ENCODE data around the gene GRB7.

The GRB7 gene

GRCh38 chr17:39701784-39702422 is 35.8 kb upstream of the GRB7 start:
- no peak overlapping the region for H2BK120ac ChIP-seq (ENCODE audit: low read depth, low read length)
- no peak for DNase-seq (ENCODE audit: low spot score)
- H3K4me1 ChIP-seq (ENCODE audit: control insufficient read depth in 2 of 2, insufficient read depth in 1 of 2, low read depth in 1 of 2, low read length in 2 of 2): peaks cover 10 to 34% of the 10 kb centered on the region in 2 donors
- no peak overlapping the region for H4K91ac ChIP-seq (ENCODE audit: low read depth, low read length, poor library complexity)
- no peak overlapping the region for H3K18ac ChIP-seq (ENCODE audit: low read length)
- peak overlapping the region in 1 of 2 donors; percentile 80 for H3K4me3 ChIP-seq (ENCODE audit: low read length in 2 of 2)
- no peak overlapping the region for H3K4ac ChIP-seq (ENCODE audit: low read length)
- no peak overlapping the region for H2BK5ac ChIP-seq (ENCODE audit: low read length)
- H3K23ac ChIP-seq (ENCODE audit: low read depth, low read length, poor library complexity): no peak overlapping the region
- no peak overlapping the region for H3K4me2 ChIP-seq (ENCODE audit: insufficient read depth, low read length, poor library complexity, severe bottlenecking)
- H4K8ac ChIP-seq (ENCODE audit: low read depth, low read length): no peak overlapping the region
- no peak overlapping the region for H3K9ac ChIP-seq (ENCODE audit: low read depth, low read length, poor library complexity)
- no peak overlapping the region for H2AK5ac ChIP-seq (ENCODE audit: low read depth, low read length)
- no peak overlapping the region for H2AFZ ChIP-seq (ENCODE audit: low read length)
- H2BK15ac ChIP-seq (ENCODE audit: low read length): no peak overlapping the region
- no peaks in the 10 kb centered on the region for H3K27me3 ChIP-seq (ENCODE audit: control insufficient read depth in 3 of 3, insufficient read depth in 3 of 3, low read depth in 1 of 3, low read length in 3 of 3)
- peaks cover 4 to 26% of the 10 kb centered on the region in 2 donors for H3K36me3 ChIP-seq (replicated peaks in 1 of 2; ENCODE audit: control insufficient read depth in 2 of 2, insufficient read depth in 2 of 2, low read length in 2 of 2)
- H3K9me3 ChIP-seq (replicated peaks in 1 of 2; ENCODE audit: control insufficient read depth in 2 of 2, insufficient read depth in 1 of 2, low read depth in 1 of 2, low read length in 2 of 2): no peaks in the 10 kb centered on the region
- H3K27ac ChIP-seq (replicated peaks; ENCODE audit: low read length): peak overlapping the region; percentile 5
- peaks cover 22% of the 10 kb centered on the region for H3K79me1 ChIP-seq (ENCODE audit: low read depth, low read length)
- WGBS, 2 donors (ENCODE audit: extremely low coverage in 2 of 2, insufficient read length in 2 of 2, insufficient replicate concordance in 1 of 2): no CpG with 5 or more reads among the region's 4 CpGs
- H3K14ac ChIP-seq (ENCODE audit: low read length): no peak overlapping the region
- H2BK12ac ChIP-seq (ENCODE audit: low read length): no peak overlapping the region

GRCh38 chr17:39702901-39703893 is 34.5 kb upstream of the GRB7 start:
- peak overlapping the region; percentile 46 for H3K9ac ChIP-seq (ENCODE audit: low read depth, low read length, poor library complexity)
- H2AK5ac ChIP-seq (ENCODE audit: low read depth, low read length): peak overlapping the region; percentile 35
- no peaks in the 10 kb centered on the region for H3K9me3 ChIP-seq (replicated peaks in 1 of 2; ENCODE audit: control insufficient read depth in 2 of 2, insufficient read depth in 1 of 2, low read depth in 1 of 2, low read length in 2 of 2)
- no peak overlapping the region for H3K4me2 ChIP-seq (ENCODE audit: insufficient read depth, low read length, poor library complexity, severe bottlenecking)
- H3K18ac ChIP-seq (ENCODE audit: low read length): peak overlapping the region; percentile 85
- peaks cover 10 to 34% of the 10 kb centered on the region in 2 donors for H3K4me1 ChIP-seq (ENCODE audit: control insufficient read depth in 2 of 2, insufficient read depth in 1 of 2, low read depth in 1 of 2, low read length in 2 of 2)
- peaks cover 23% of the 10 kb centered on the region for H3K79me1 ChIP-seq (ENCODE audit: low read depth, low read length)
- no peak overlapping the region for H3K23ac ChIP-seq (ENCODE audit: low read depth, low read length, poor library complexity)
- H3K4ac ChIP-seq (ENCODE audit: low read length): no peak overlapping the region
- H2BK120ac ChIP-seq (ENCODE audit: low read depth, low read length): no peak overlapping the region
- no peak overlapping the region for H4K8ac ChIP-seq (ENCODE audit: low read depth, low read length)
- peak overlapping the region; percentile 0 for H2BK5ac ChIP-seq (ENCODE audit: low read length)
- H3K36me3 ChIP-seq (replicated peaks in 1 of 2; ENCODE audit: control insufficient read depth in 2 of 2, insufficient read depth in 2 of 2, low read length in 2 of 2): peaks cover 13 to 39% of the 10 kb centered on the region in 2 donors
- no peak overlapping the region for H4K91ac ChIP-seq (ENCODE audit: low read depth, low read length, poor library complexity)
- H2BK12ac ChIP-seq (ENCODE audit: low read length): no peak overlapping the region
- H3K27me3 ChIP-seq (ENCODE audit: control insufficient read depth in 3 of 3, insufficient read depth in 3 of 3, low read depth in 1 of 3, low read length in 3 of 3): no peaks in the 10 kb centered on the region
- H3K27ac ChIP-seq (replicated peaks; ENCODE audit: low read length): peak overlapping the region; percentile 26
- no peak overlapping the region for H2AFZ ChIP-seq (ENCODE audit: low read length)
- no CpG with 5 or more reads among the region's 12 CpGs for WGBS, 2 donors (ENCODE audit: extremely low coverage in 2 of 2, insufficient read length in 2 of 2, insufficient replicate concordance in 1 of 2)
- DNase-seq (ENCODE audit: low spot score): no peak
- no peak overlapping the region for H2BK15ac ChIP-seq (ENCODE audit: low read length)
- no peak overlapping the region for H3K4me3 ChIP-seq (ENCODE audit: low read length in 2 of 2)
- H3K14ac ChIP-seq (ENCODE audit: low read length): no peak overlapping the region

- H2AFZ ChIP-seq (ENCODE audit: low read length): no peak overlapping the region
- H3K23ac ChIP-seq (ENCODE audit: low read depth, low read length, poor library complexity): no peak overlapping the region
- H4K91ac ChIP-seq (ENCODE audit: low read depth, low read length, poor library complexity): no peak overlapping the region
- no CpG with 5 or more reads among the region's 5 CpGs for WGBS, 2 donors (ENCODE audit: extremely low coverage in 2 of 2, insufficient read length in 2 of 2, insufficient replicate concordance in 1 of 2)
- no peak overlapping the region for H3K18ac ChIP-seq (ENCODE audit: low read length)
- DNase-seq (ENCODE audit: low spot score): no peak
- peaks cover 20 to 46% of the 10 kb centered on the region in 2 donors for H3K36me3 ChIP-seq (replicated peaks in 1 of 2; ENCODE audit: control insufficient read depth in 2 of 2, insufficient read depth in 2 of 2, low read length in 2 of 2)
- H2BK15ac ChIP-seq (ENCODE audit: low read length): no peak overlapping the region
- H4K8ac ChIP-seq (ENCODE audit: low read depth, low read length): no peak overlapping the region
- no peak overlapping the region for H3K9ac ChIP-seq (ENCODE audit: low read depth, low read length, poor library complexity)
- no peaks in the 10 kb centered on the region for H3K27me3 ChIP-seq (ENCODE audit: control insufficient read depth in 3 of 3, insufficient read depth in 3 of 3, low read depth in 1 of 3, low read length in 3 of 3)
- no peak overlapping the region for H2BK12ac ChIP-seq (ENCODE audit: low read length)
- no peak overlapping the region for H3K4me2 ChIP-seq (ENCODE audit: insufficient read depth, low read length, poor library complexity, severe bottlenecking)
- no peak overlapping the region for H3K4me3 ChIP-seq (ENCODE audit: low read length in 2 of 2)
- H2AK5ac ChIP-seq (ENCODE audit: low read depth, low read length): no peak overlapping the region
- H3K79me1 ChIP-seq (ENCODE audit: low read depth, low read length): peaks cover 23% of the 10 kb centered on the region
- H2BK120ac ChIP-seq (ENCODE audit: low read depth, low read length): no peak overlapping the region
- no peak overlapping the region for H2BK5ac ChIP-seq (ENCODE audit: low read length)
- no peak overlapping the region for H3K27ac ChIP-seq (replicated peaks; ENCODE audit: low read length)
- no peak overlapping the region for H3K4ac ChIP-seq (ENCODE audit: low read length)
- H3K14ac ChIP-seq (ENCODE audit: low read length): no peak overlapping the region
- H3K9me3 ChIP-seq (replicated peaks in 1 of 2; ENCODE audit: control insufficient read depth in 2 of 2, insufficient read depth in 1 of 2, low read depth in 1 of 2, low read length in 2 of 2): no peaks in the 10 kb centered on the region
- peaks cover 10 to 34% of the 10 kb centered on the region in 2 donors for H3K4me1 ChIP-seq (ENCODE audit: control insufficient read depth in 2 of 2, insufficient read depth in 1 of 2, low read depth in 1 of 2, low read length in 2 of 2)
Measured at GRCh38 chr17:39703913-39704312, 33.8 kb upstream of the GRB7 start.
